Right kidney (tissue), 1 donor: ENCODE data around the gene CNTNAP3.
"Not testable (repeated sequence)": the region's sequence is repeated elsewhere in the genome, so short reads cannot be mapped to it uniquely, and the experiment has no call there.

Experiments used
- DNase-seq: peaks from one replicate; pipeline ENCODE4 v3.0.0-alpha.2; 2016

CNTNAP3 gene

DNA sequence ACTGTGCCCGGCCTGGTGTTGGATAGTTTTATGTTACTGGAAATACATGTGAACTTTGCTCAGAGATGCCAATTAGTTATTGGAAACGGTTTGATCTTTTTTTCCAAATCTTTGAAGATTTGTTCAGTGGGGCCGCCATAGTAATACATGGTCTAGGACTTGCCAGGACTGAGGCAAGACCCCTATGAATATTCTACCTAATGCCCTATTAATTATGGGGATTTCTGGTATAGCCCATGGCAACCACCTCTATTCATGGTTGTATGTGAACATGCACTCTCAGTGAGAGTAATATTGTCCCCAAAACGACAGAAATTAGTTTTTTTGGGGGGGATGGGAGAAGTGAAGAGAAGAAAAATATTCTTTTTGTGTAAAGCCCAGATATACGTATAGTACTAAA, 220.3 kb downstream of the CNTNAP3 start:
- not testable (repeated sequence) for DNase-seq

DNA sequence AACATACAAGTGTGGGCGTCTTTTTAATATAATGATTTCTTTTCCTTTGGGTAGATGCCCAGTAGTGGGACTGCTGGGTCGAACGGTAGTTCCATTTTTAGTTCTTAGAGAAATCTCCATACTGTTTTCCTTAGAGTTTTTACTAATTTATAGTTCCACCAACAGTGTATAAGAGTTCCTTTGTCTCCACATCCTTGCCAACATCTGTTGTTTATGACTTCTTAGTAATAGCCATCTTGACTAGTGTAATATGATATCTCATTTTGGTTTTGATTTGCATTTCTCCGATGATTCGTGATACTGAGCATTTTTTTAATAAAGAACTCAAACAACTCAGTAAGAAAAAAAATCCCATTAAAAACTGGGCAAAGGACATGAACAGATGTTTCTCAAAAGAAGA, 225.0 kb downstream of the CNTNAP3 start:
- not testable (repeated sequence) for DNase-seq

DNA sequence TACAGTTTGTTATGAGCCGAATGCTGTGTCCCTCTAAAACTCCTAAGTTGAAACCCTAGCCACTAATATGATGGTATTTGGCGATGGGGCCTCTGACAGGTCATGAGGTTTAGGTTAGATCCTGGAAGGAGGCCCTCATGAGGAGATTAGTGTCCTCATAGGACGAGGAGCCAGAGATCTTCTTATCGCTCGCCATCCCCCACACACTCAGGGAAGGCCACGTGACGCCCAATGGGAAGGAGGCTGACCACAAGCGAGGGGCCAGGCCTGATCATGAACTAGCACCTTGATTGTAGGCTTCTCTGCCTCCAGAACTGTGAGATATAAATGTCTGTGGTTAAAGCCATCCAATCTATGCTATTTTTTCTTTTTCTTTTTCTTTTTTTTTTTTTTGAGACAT, 233.5 kb downstream of the CNTNAP3 start:
- DNase-seq: not testable (repeated sequence)

DNA sequence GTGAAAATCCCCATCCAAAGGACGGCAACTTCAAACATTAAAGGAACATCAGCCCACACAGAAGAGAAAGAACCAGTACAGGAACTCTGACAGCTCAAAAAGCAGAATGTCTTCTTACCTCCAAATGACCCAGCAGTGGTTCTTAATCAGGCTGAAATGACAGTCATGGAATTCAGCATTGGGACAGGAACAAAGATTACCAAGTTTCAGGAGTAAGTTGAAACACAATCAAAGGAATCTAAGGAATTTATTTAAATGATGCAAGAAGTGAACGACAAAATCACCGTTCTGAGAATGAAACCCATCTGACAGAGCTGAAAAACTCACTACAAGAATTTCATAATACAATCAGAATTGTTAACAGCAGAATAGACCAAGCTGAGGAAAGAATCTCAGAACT, 241.1 kb downstream of the CNTNAP3 start:
- not testable (repeated sequence) for DNase-seq

DNA sequence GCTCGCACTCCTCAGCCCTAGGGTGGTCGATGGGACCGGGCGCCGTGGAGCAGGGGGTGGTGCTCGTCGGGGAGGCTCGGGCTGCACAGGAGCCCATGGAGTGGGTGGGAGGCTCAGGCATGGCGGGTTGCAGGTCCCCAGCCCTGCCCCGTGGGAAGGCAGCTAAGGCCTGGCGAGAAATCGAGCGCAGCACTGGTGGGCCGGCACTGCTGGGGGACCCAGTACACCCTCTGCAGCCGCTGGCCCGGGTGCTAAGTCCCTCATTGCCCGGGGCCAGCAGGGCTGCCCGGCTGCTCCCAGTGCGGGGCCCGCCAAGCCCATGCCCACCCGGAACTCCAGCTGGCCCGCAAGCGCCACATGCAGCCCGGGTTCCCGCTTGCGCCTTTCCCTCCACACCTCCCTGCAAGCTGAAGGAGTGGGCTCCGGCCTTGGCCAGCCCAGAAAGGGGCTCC, 245.6 kb downstream of the CNTNAP3 start:
- DNase-seq: not testable (repeated sequence)

DNA sequence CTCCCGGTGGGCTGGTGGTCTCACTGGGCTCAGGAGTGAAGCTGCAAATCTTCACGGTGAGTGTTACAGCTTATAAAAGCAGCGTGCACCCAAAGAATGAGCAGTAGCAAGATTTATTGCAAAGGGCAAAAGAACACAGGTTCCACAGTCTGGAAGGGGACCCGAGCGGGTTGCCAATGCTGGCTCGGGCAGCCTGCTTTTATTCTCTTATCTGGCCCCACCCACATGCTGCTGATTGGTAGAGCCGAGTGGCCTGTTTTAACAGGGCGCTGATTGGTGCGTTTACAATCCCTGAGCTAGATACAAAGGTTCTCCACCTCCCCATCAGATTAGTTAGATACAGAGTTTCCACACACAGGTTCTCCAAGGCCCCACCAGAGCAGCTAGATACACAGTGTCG, 246.2 kb downstream of the CNTNAP3 start:
- not testable (repeated sequence) for DNase-seq

DNA sequence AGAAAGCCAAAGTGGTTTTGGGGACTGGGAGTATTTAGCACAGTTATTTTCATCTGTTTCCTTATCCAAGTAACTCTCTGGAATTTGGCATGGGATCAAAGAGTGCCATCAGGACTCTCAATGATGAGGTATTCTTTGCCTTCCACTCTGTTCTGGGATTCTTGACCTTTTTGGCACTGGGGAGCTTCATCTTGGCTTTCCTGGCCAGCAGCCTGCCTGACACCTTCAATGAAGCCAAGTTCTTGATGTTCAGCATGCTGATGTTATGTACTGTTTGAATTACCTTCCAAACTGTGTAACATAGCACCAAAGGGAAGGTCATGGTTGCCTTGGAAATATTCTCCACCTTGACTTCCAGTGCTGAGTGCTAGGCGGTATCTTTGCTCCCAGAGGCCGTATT, 248.8 kb downstream of the CNTNAP3 start:
- not testable (repeated sequence) for DNase-seq

DNA sequence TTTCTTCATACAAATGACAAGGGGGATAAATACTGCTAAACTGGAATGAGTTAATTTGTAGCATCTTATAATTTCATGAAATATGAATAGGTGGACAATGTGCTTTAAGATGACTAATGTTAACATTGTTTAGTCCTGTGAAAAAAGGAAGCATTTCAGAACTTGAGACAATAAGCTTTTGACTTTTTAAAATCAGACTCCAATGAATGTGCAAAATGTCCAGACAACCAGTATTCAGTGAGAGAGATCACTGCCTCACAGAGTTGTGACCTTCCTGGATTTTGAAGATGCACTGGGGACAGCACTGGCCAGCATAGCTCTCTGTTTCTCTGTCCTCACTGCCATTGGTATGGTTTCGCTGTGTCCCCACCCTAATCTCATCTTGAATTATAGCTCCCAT, 249.7 kb downstream of the CNTNAP3 start:
- DNase-seq: not testable (repeated sequence)

DNA sequence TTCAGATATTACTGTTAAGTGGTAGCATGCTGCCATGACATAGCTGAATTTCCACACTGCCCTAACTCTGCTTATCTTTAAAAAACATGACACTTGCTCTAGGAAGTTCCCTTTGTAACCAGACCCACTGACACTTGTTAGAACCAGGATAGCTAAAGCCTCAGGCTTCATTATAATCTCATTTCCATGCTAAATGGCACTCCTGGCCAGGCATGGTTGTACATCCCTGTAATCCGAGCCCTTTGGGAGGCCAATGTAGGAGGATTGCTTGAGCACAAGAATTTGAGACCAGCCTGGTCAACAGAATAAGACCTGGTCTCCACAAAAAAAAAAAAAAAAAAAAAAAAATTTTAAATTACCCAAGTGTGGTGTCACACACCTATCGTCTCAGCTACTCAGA, 254.1 kb downstream of the CNTNAP3 start:
- DNase-seq: not testable (repeated sequence)

DNA sequence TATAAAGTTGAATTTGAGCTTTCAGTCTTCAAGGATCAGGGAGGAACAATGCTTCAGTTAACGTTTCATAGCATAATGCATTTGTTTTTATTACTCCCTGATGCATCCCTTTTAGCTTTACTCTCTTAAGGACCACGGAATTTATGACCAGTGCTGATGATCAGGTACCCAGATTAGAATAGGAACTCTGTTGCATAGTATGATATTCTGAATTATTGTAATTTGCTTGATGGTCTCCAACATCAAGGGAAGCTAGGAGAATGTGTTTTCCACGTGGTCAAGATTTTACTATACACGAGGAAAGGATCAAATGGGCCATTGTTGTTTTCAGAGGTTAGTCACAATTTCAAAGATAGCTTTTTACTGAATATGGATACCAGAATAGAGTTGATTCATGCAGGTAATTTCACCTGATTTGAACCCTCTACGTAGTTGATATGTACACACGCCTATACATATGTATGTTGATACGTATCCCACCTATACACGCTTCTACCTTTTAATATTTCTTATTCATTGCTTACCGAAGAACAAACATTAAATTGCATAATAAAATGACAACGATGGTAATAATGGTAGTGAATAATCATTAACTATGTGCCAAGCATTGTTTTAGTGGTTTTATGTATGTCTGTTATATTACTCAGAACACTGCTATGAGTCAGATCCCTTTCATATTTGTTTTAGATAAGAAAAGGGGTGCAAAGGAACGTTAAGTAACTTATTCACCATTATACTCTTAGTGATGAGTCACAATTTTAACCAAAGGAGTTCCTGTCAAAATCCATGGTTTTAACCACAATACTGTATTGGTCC, 257.6 kb downstream of the CNTNAP3 start:
- DNase-seq: not testable (repeated sequence)

DNA sequence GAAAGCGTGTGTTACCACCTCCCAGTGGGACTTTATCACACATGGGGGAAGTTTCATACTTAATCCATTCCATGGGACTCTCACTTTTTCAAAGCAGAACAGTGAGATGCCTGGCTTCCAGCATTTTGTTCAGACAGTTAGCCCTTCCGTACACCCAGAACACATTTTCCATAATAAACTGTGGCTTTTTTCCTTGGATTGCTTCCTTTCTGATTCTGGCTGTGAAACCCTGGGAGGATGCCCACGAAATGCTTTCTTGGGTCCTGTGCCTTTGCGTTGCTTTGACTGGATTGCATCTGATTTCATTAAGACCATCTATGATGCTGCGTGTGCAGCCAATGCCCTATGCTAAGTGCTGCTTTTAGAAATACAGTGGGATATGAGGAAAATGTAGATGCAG, 259.1 kb downstream of the CNTNAP3 start:
- DNase-seq: not testable (repeated sequence)

DNA sequence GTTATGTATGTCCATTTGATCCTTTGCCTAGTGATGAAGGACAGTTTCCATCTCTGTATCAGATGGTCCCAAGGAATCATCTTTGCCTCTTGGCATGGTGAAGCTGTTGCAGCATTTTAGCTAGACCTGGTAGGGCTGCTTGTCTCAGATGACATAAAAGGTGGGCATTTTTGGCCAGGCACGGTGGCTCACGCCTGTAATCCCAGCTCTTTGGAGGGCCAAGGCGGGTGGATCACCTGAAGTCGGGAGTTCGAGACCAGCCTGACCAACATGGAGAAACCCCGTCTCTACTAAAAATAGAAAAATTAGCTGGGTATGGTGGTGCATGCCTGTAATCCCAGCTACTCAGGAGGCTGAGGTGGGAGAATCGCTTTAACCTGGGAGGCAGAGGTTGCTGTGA, 259.8 kb downstream of the CNTNAP3 start:
- DNase-seq: not testable (repeated sequence)

DNA sequence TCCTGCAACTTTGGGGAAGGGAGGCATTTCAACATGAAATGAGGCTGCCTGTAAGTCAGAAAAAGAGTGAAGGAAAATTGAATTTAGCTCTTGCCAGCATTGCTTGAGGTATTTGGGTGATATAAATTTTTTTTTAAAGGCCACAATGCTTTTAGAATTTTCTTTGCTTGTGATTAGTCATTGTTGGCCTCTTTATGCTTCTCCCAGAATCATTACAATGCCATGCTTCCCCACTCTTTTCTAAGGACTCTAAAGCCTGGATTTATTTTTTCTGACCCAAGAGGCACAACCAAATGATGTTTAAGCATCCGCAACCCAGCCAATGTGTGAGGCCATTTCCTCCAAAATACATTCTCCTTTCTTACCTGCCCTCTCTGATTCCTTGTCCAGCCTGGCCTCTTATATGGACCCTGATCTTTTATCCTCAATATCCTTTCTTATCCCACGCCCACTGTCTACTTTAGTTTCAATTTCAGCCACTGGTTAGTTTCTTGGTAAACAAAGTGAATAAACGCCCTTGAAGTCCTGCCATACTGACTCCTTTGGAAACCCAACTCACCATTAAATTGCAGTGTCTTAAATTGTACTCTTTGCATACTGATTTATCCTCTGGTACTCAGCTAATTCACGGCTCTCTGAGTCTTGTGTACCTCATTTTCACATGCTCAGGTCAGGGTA, 261.9 kb downstream of the CNTNAP3 start:
- not testable (repeated sequence) for DNase-seq
